Ishikawa (cell line): ENCODE measurements around the gene MED6.

Experiments used
- CEBPB ChIP-seq: IDR thresholded peaks from 2 replicates; pipeline ENCODE4 v1.6.1; 2012
- CREB1 ChIP-seq: IDR thresholded peaks from 2 replicates; pipeline ENCODE4 v1.6.1; 2012; ENCODE audit warnings: low read depth
- EGR1 ChIP-seq: IDR thresholded peaks from 2 replicates; pipeline ENCODE4 v1.6.1; 2012
- EP300 ChIP-seq: IDR thresholded peaks from 2 replicates; pipeline ENCODE4 v1.6.1; 2012; ENCODE audit warnings: borderline replicate concordance
- FOXM1 ChIP-seq: IDR thresholded peaks from 2 replicates; pipeline ENCODE4 v1.6.1; 2012; ENCODE audit warnings: low read depth, borderline replicate concordance
- MAX ChIP-seq: IDR thresholded peaks from 2 replicates; pipeline ENCODE4 v1.6.1; 2012
- NFIC ChIP-seq: IDR thresholded peaks from 2 replicates; pipeline ENCODE4 v1.6.1; 2012
- RAD21 ChIP-seq: IDR thresholded peaks from 2 replicates; pipeline ENCODE4 v1.6.1; 2012; ENCODE audit warnings: low read depth
- REST ChIP-seq: IDR thresholded peaks from 2 replicates; pipeline ENCODE4 v1.6.1; 2012; ENCODE audit warnings: low read depth, mild to moderate bottlenecking
- TAF1 ChIP-seq: IDR thresholded peaks from 2 replicates; pipeline ENCODE4 v1.6.1; 2012; ENCODE audit warnings: low read depth, mild to moderate bottlenecking
- TCF12 ChIP-seq: IDR thresholded peaks from 2 replicates; pipeline ENCODE4 v1.6.1; 2012; ENCODE audit warnings: low read depth
- TEAD4 ChIP-seq: IDR thresholded peaks from 2 replicates; pipeline ENCODE4 v1.6.1; 2012
- USF1 ChIP-seq: IDR thresholded peaks from 2 replicates; pipeline ENCODE4 v1.6.1; 2012
- YY1 ChIP-seq: IDR thresholded peaks from 2 replicates; pipeline ENCODE4 v1.6.1; 2012; ENCODE audit warnings: low read depth
- ZBTB7A ChIP-seq: IDR thresholded peaks from 2 replicates; pipeline ENCODE4 v1.6.1; 2012; ENCODE audit warnings: low read depth

The MED6 gene

DNA sequence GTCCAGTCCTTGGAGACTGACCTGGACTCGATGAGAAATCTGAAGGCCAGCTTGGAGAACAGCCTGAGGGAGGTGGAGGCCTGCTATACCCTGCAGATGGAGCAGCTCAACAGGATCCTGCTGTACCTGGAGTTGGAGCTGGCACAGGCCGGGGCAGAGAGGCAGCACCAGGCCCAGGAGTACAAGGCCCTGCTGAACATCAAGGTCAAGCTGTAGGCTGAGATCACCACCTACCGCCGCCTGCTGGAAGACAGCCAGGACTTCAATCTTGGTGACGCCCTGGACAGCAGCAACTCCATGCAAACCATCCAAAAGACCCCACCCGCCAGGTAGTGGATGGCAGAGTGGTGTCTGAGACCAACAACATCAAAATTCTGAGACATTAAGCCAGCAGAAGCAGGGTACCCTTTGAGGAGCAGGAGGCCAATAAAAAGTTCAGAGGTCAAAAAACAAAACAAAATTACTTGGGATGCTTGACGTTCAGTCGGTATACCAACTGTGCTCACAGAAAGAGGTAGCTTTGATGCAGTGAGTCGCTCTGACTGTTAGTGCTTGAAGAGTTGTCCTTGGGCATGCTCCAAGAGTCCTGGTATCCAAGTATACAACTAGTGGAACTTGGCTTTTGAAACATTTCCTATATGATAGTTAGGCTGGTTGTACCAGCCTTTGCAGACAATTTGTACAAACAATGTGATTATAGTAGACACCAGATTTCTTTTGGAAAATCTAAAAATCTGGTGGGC is 4.8 kb downstream of the MED6 start:
- TF ChIP-seq CREB1 (no peak), EGR1 (no peak), TCF12 (no peak), MAX (no peak), ZBTB7A (no peak), REST (no peak), FOXM1 (no peak), RAD21 (no peak), TEAD4 (no peak), CEBPB (no peak)

- no peak for TF ChIP-seq CREB1
- no peak for TF ChIP-seq TAF1
- no peak for TF ChIP-seq REST
- no peak for TF ChIP-seq ZBTB7A
- no peak for TF ChIP-seq USF1
- no peak for TF ChIP-seq FOXM1
- TF ChIP-seq TEAD4, result no peak
- no peak for TF ChIP-seq YY1
- TF ChIP-seq EGR1, result no peak
- TF ChIP-seq MAX, result no peak
These were observed 6.0 kb downstream of the MED6 start for GRCh38 chr14:70594461-70594860.

DNA sequence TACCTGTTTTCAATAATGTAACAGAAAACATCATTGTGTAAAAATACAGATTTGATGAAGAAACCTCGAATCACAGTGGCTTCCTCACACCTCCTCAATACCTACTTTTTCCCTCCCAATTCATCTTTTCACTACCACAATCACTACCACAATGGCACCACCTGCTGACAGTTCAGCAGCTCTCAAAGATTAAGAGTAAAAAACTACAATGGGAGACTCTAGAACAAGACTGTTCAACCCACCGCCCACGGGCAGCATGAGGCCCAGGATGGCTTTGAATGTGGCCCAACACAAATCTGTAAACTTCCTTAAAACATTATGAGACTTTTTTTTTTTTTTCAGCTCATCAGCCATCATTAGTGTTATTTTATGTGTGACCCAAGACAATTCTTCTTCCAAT is 15.2 kb downstream of the MED6 start:
- TF ChIP-seq EGR1 (no peak), CEBPB (no peak), RAD21 (peak; percentile 40), NFIC (no peak), MAX (peak; percentile 34; the same call in 1 of the 2 replicates), CREB1 (no peak), FOXM1 (no peak), TAF1 (no peak), USF1 (no peak), ZBTB7A (no peak), YY1 (no peak)

DNA sequence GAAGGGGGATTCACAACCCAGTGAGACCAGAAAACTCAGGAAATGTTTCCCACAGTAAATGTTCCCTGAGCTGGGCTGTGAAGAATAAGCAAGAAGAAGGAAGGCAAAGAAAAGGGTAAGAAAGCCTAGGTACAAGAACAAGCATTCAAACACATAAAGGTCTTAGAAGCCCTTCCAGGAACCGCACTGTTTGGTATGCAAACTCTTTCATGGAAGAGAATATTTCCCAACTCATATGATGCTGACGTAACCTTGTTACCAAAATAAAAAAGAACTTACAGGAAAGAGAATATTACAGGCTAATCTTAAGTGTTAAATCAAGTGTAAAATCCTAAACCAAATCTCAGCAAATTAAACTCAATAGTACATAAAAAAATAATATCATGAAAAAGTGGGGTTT is 23.6 kb downstream of the MED6 start:
- TF ChIP-seq CEBPB (no peak), CREB1 (no peak), RAD21 (no peak), FOXM1 (no peak), ZBTB7A (no peak), EP300 (no peak), REST (no peak)

GRCh38 chr14:70573050-70573449 is 27.4 kb downstream of the MED6 start:
- TF ChIP-seq EGR1, result no peak
- TF ChIP-seq TAF1, result no peak
- no peak for TF ChIP-seq REST
- no peak for TF ChIP-seq TCF12
- no peak for TF ChIP-seq YY1
- TF ChIP-seq MAX, result no peak
- TF ChIP-seq USF1, result no peak
- no peak for TF ChIP-seq CEBPB
- TF ChIP-seq FOXM1, result no peak
- no peak for TF ChIP-seq RAD21
- no peak for TF ChIP-seq CREB1
- no peak for TF ChIP-seq ZBTB7A
- TF ChIP-seq TEAD4, result no peak
- no peak for TF ChIP-seq EP300
